Sigmoid colon (tissue), 7 donors: ENCODE results near the gene RGS7BP. TPM values are rescaled to one million over a fixed set of nuclear protein-coding genes. Genes with fewer than 3 reads are reported as not detected.

Experiments used
- DNase-seq: peaks from one replicate; pipeline ENCODE4 v3.0.0-alpha.2; 2019
- H3K27ac ChIP-seq, 4 donors: fragments of 200-600 bp; sonication (generic); one replicate each; pipeline ENCODE4 v1.5.1; 2016 to 2019; ENCODE audit warnings: mild to moderate bottlenecking in 1 of 4
- H3K27me3 ChIP-seq, 3 donors: fragments of 200-600 bp; sonication (generic); one replicate each; pipeline ENCODE4 v1.5.1; 2019; ENCODE audit warnings: mild to moderate bottlenecking in 1 of 3
- H3K36me3 ChIP-seq, 4 donors: fragments of 200-600 bp; sonication (generic); one replicate each; pipeline ENCODE4 v1.5.1; 2016 to 2019
- H3K4me1 ChIP-seq, 4 donors: fragments of 200-600 bp; sonication (generic); one replicate each; pipeline ENCODE4 v1.5.1; 2017 to 2019
- H3K4me3 ChIP-seq, 4 donors: fragments of 200-600 bp; sonication (generic); one replicate each; pipeline ENCODE4 v1.5.1; 2017 to 2019; ENCODE audit warnings: mild to moderate bottlenecking in 2 of 4, moderate library complexity in 1 of 4
- H3K9me3 ChIP-seq, 4 donors: fragments of 200-600 bp in 3 of 4; sonication (generic) in 3 of 4; one replicate each; pipeline versions ENCODE4 v1.5.1 to v1.6.1; 2013 to 2019
- CTCF ChIP-seq, 4 experiments: fragments of 450-650 bp in 3 of 4; fragments of 200-600 bp in 1 of 4; IDR thresholded peaks; one replicate each; pipeline ENCODE4 v1.5.1; 2016 to 2019; ENCODE audit warnings: antibody characterized with exemption in 4 of 4, mild to moderate bottlenecking in 3 of 4, moderate library complexity in 2 of 4
- EP300 ChIP-seq, 4 donors: sonication (generic); formaldehyde crosslinking; IDR thresholded peaks; one replicate each; pipeline ENCODE4 v1.6.1; 2017; ENCODE audit warnings: antibody characterized with exemption in 4 of 4
- POLR2A ChIP-seq, 2 donors: fragments of 450-650 bp; IDR thresholded peaks; one replicate each; pipeline ENCODE4 v1.6.1; 2016; ENCODE audit warnings: antibody characterized with exemption in 2 of 2, mild to moderate bottlenecking in 2 of 2, moderate library complexity in 2 of 2
- POLR2AphosphoS5 ChIP-seq, 4 donors: sonication (generic); formaldehyde crosslinking; IDR thresholded peaks; one replicate each; pipeline ENCODE4 v1.6.1; 2017; ENCODE audit warnings: antibody characterized with exemption in 4 of 4
- WGBS, 2 donors: extraction: QIAGEN DNeasy Blood & Tissue Kit; methylation state at CpG; one replicate each; pipeline ENCODE4 v1.1.7; 2013; 5-methylcytosine and 5-hydroxymethylcytosine counted together
- intact Hi-C: fragments of 100-400 bp; cut with DNase I; formaldehyde crosslinking; loops from one replicate; pipeline ENCODE4 v1.15.1; 2023
- polyA plus RNA-seq, 3 donors: library from polyadenylated mRNA; stranded (reverse); fragments of 200-250 nt; gene quantifications; one replicate each; pipeline ENCODE4 v1.2.3, GENCODE V29; 2013
- total RNA-seq, 4 donors: library from RNA; depleted of rRNA; stranded (reverse); fragments of >200 nt; gene quantifications; one replicate each; pipeline ENCODE4 v1.1.0, GENCODE V29; 2016
- donor health status: healthy with polysubstance abuse.
- donor health status: Bipolar disorder and iron deficiency.
- donor health status: healthy.

RGS7BP gene
- total and polyA plus RNA-seq, 7 donors, result 0.25 to 4.8 (median 0.71) TPM; not detected in 2

- DNase-seq, result no peak
- no peak for TF ChIP-seq POLR2AphosphoS5 (IDR thresholded peaks at IDR 0.05)
- Histone ChIP-seq H3K27ac (no peak overlapping the region), H3K9me3 (no peaks in the 10 kb centered on the region), H3K36me3 (no peaks in the 10 kb centered on the region), H3K4me3 (no peak overlapping the region), H3K27me3 (no peaks in the 10 kb centered on the region), H3K4me1 (no peaks in the 10 kb centered on the region)
- whole genome bisulfite sequencing, 2 donors, result 81 to 83% methylated on average over 5 of the region's 5 CpGs
- intact Hi-C loops, result no loop called here
Observed at GRCh38 chr5:64575561-64575960, 69.7 kb downstream of the RGS7BP start.

- Histone ChIP-seq H3K27ac (no peak overlapping the region), H3K4me1 (no peaks in the 10 kb centered on the region), H3K27me3 (no peaks in the 10 kb centered on the region), H3K36me3 (no peaks in the 10 kb centered on the region), H3K4me3 (no peak overlapping the region), H3K9me3 (no peaks in the 10 kb centered on the region)
- intact Hi-C loops, result no loop called here
- no peak for TF ChIP-seq CTCF (IDR thresholded peaks at IDR 0.05)
- TF ChIP-seq EP300 (IDR thresholded peaks at IDR 0.05), result no peak
- TF ChIP-seq POLR2A (IDR thresholded peaks at IDR 0.05), result no peak
- TF ChIP-seq POLR2AphosphoS5 (IDR thresholded peaks at IDR 0.05), result no peak
- WGBS, 2 donors, result 32 to 68% methylated on average over 2 of the region's 2 CpGs
- DNase-seq, result no peak
Observed at GRCh38 chr5:64576250-64576649, 70.4 kb downstream of the RGS7BP start.

GRCh38 chr5:64585646-64586045 is 79.8 kb downstream of the RGS7BP start:
- TF ChIP-seq CTCF (IDR thresholded peaks at IDR 0.05) (no peak), POLR2A (IDR thresholded peaks at IDR 0.05) (no peak), POLR2AphosphoS5 (IDR thresholded peaks at IDR 0.05) (no peak), EP300 (IDR thresholded peaks at IDR 0.05) (no peak)
- intact Hi-C loops, result no loop called here
- Histone ChIP-seq H3K9me3 (no peaks in the 10 kb centered on the region), H3K4me3 (no peak overlapping the region), H3K27me3 (no peaks in the 10 kb centered on the region), H3K27ac (no peak overlapping the region), H3K4me1 (no peaks in the 10 kb centered on the region), H3K36me3 (no peaks in the 10 kb centered on the region)
- DNase-seq, result no peak
- 75 to 86% methylated on average over 4 of the region's 4 CpGs for WGBS, 2 donors

GRCh38 chr5:64587370-64587769 is 81.6 kb downstream of the RGS7BP start:
- Histone ChIP-seq H3K27ac (no peak overlapping the region), H3K9me3 (no peaks in the 10 kb centered on the region), H3K4me3 (no peak overlapping the region), H3K4me1 (no peaks in the 10 kb centered on the region), H3K36me3 (no peaks in the 10 kb centered on the region), H3K27me3 (no peaks in the 10 kb centered on the region)
- intact Hi-C loops, result no loop called here
- no peak for DNase-seq
- no peak for TF ChIP-seq POLR2AphosphoS5 (IDR thresholded peaks at IDR 0.05)
- TF ChIP-seq CTCF (IDR thresholded peaks at IDR 0.05), result no peak
- TF ChIP-seq EP300 (IDR thresholded peaks at IDR 0.05), result no peak
- no peak for TF ChIP-seq POLR2A (IDR thresholded peaks at IDR 0.05)

- no peak overlapping the region for H3K4me3 ChIP-seq
- H3K36me3 ChIP-seq, result no peaks in the 10 kb centered on the region
- no peaks in the 10 kb centered on the region for H3K9me3 ChIP-seq
- 40 to 57% methylated on average over 2 of the region's 2 CpGs for WGBS, 2 donors
- H3K4me1 ChIP-seq, result no peaks in the 10 kb centered on the region
- DNase-seq, result no peak
- no peak overlapping the region for H3K27ac ChIP-seq
- TF ChIP-seq EP300 (IDR thresholded peaks at IDR 0.05) (no peak), POLR2AphosphoS5 (IDR thresholded peaks at IDR 0.05) (no peak), POLR2A (IDR thresholded peaks at IDR 0.05) (no peak), CTCF (IDR thresholded peaks at IDR 0.05) (no peak)
- intact Hi-C loops, result no loop called here
- no peaks in the 10 kb centered on the region for H3K27me3 ChIP-seq
Observed at GRCh38 chr5:64592730-64593341, 87.0 kb downstream of the RGS7BP start.
